HEK293T (cell line): ENCODE data around the gene BEST2.

Source experiments
- CTCF ChIA-PET: fragments of 350-600 bp; formaldehyde crosslinking; extraction: SDS; loops from one replicate; lab custom pipeline; 2021; ENCODE audit warnings: antibody characterized with exemption, inconsistent platforms; lab: Yijun Ruan, JAX
- POLR2A ChIA-PET: fragments of 350-600 bp; formaldehyde crosslinking; extraction: SDS; loops from one replicate; lab custom pipeline; 2020; ENCODE audit warnings: antibody characterized with exemption, inconsistent platforms; lab: Yijun Ruan, JAX
- DNase-seq: peaks from one replicate; pipeline ENCODE4 v3.0.0; 2012; ENCODE audit warnings: mixed read lengths; ENCODE audit errors: extremely low spot score
- ARNT ChIP-seq: fragments of 450-650 bp; IDR thresholded peaks from 2 replicates; pipeline ENCODE4 v1.6.1; 2017; ENCODE audit warnings: mild to moderate bottlenecking
- BHLHE40 ChIP-seq: fragments of 450-650 bp; IDR thresholded peaks from 2 replicates; pipeline ENCODE4 v1.6.1; 2016; ENCODE audit warnings: mild to moderate bottlenecking, moderate library complexity, borderline replicate concordance
- CTBP1 ChIP-seq: fragments of 450-650 bp; IDR thresholded peaks from 2 replicates; pipeline ENCODE4 v1.6.1; 2016; ENCODE audit warnings: borderline replicate concordance
- ELF4 ChIP-seq: fragments of 450-650 bp; IDR thresholded peaks from 2 replicates; pipeline ENCODE4 v1.6.1; 2017; ENCODE audit warnings: antibody characterized with exemption
- FOXA1 ChIP-seq: fragments of 450-650 bp; IDR thresholded peaks from 2 replicates; pipeline ENCODE4 v1.6.1; 2016; ENCODE audit warnings: mild to moderate bottlenecking
- FOXK2 ChIP-seq: fragments of 450-650 bp; IDR thresholded peaks from 2 replicates; pipeline ENCODE4 v1.6.1; 2016; ENCODE audit warnings: mild to moderate bottlenecking
- FOXM1 ChIP-seq: fragments of 450-650 bp; IDR thresholded peaks from 2 replicates; pipeline ENCODE4 v1.6.1; 2017; ENCODE audit warnings: mild to moderate bottlenecking, borderline replicate concordance
- HDGF ChIP-seq: fragments of 450-650 bp; IDR thresholded peaks from 2 replicates; pipeline ENCODE4 v1.6.1; 2017; ENCODE audit warnings: antibody characterized with exemption, borderline replicate concordance
- L3MBTL2 ChIP-seq: fragments of 450-650 bp; conservative IDR thresholded peaks from 2 replicates; pipeline ENCODE4 v1.6.1; 2016; ENCODE audit warnings: mild to moderate bottlenecking
- LEF1 ChIP-seq: fragments of 450-650 bp; IDR thresholded peaks from 2 replicates; pipeline ENCODE4 v1.6.1; 2017; ENCODE audit warnings: mild to moderate bottlenecking, borderline replicate concordance
- NFRKB ChIP-seq: fragments of 450-650 bp; IDR thresholded peaks from 2 replicates; pipeline ENCODE4 v1.6.1; 2016; ENCODE audit warnings: mild to moderate bottlenecking, moderate library complexity
- PKNOX1 ChIP-seq: fragments of 450-650 bp; IDR thresholded peaks from 2 replicates; pipeline ENCODE4 v1.6.1; 2016
- SP1 ChIP-seq: fragments of 450-650 bp; IDR thresholded peaks from 2 replicates; pipeline ENCODE4 v1.6.1; 2017
- SUZ12 ChIP-seq: fragments of 450-650 bp; IDR thresholded peaks from 2 replicates; pipeline ENCODE4 v1.6.1; 2016; ENCODE audit warnings: mild to moderate bottlenecking
- TARDBP ChIP-seq: fragments of 450-650 bp; IDR thresholded peaks from 2 replicates; pipeline ENCODE4 v1.6.1; 2016
- ZNF384 ChIP-seq: fragments of 450-650 bp; IDR thresholded peaks from 2 replicates; pipeline ENCODE4 v1.6.1; 2016

BEST2 gene

DNA sequence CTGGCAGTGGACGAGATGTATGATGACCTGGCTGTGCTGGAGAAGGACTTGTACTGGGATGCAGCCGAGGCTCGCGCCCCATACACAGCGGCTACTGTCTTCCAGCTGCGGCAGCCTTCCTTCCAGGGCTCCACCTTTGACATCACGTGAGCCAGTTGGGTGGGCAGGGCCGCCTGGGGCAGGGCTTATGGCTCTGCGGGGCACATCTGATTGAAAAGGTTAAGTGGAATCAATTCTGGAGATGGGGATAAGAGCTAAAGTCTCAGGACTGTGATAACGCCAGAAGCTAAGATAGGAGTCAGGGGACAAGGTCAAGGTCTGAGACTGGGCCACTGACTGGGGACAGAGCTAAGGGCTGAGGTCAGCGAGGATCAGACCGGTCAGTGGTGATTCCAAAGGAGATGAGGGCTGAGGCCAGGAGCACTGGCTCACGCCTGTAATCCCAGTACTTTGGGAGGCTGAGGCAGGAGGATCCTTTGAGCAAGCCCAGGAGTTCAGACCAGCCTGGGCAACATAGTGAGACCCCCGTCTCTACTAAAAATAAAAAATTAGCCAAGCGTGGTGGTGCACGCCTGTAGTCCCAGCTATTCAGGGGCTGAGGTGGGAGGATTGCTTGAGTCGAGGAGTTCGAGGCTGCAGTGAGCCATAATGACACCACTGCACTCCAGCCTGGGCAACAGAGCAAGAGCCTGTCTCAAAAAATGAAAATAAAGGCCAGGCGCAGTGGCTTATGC lies 4.7 kb downstream of the BEST2 start:
- POLR2A ChIA-PET, result no interaction called here
- CTCF ChIA-PET, result interaction anchor here (0.6 kb wide), 1 partner anchor 10 kb away, joined by 3 read pairs; no protein-coding TSS in a partner anchor

GRCh38 chr19:12757544-12758274 lies 6.1 kb downstream of the BEST2 start:
- ChIA-PET POLR2A (interaction anchor here (0.6 to 1.7 kb wide), 9 partner anchors 8 to 68 kb away, joined by 3 to 9 read pairs (median 4); partner anchors contain the start of genes GET3, RNASEH2A, TNPO2 and TRIR), CTCF (interaction anchor here (0.5 to 1.8 kb wide), 21 partner anchors 8 to 304 kb away, joined by 3 to 17 read pairs (median 4); partner anchors contain the start of gene GET3)
- no peak for TF ChIP-seq SP1
- TF ChIP-seq CTBP1, result no peak
- no peak for TF ChIP-seq ELF4
- TF ChIP-seq FOXK2, result no peak
- no peak for TF ChIP-seq ZNF384
- no peak for TF ChIP-seq ARNT
- DNase-seq, result peak; percentile 88

More for the DNA sequence above, 4.7 kb downstream of the BEST2 start:
- TF ChIP-seq HDGF, result no peak
- no peak for TF ChIP-seq SP1
- no peak for TF ChIP-seq CTBP1
- no peak for TF ChIP-seq FOXA1
- TF ChIP-seq BHLHE40, result no peak
- no peak for TF ChIP-seq LEF1
- TF ChIP-seq ARNT, result no peak
- no peak for TF ChIP-seq ELF4
- TF ChIP-seq L3MBTL2, result no peak
- TF ChIP-seq FOXK2, result no peak
- TF ChIP-seq PKNOX1, result no peak
- TF ChIP-seq ZNF384, result no peak
- DNase-seq, result no peak

GRCh38 chr19:12759686-12760085 lies 8.1 kb downstream of the BEST2 start:
- ChIA-PET POLR2A (interaction anchor here (0.8 to 1.4 kb wide), 4 partner anchors 33 to 47 kb away, joined by 3 to 4 read pairs (median 3); partner anchors contain the start of gene RNASEH2A), CTCF (interaction anchor here (0.5 to 3.3 kb wide), 9 partner anchors 26 to 1655 kb away, joined by 3 to 15 read pairs (median 5); partner anchors contain the start of gene JUNB)
- no peak for TF ChIP-seq FOXA1
- no peak for TF ChIP-seq NFRKB
- TF ChIP-seq ELF4, result no peak
- no peak for TF ChIP-seq ARNT
- TF ChIP-seq SUZ12, result no peak
- TF ChIP-seq FOXK2, result no peak
- no peak for TF ChIP-seq CTBP1
- no peak for TF ChIP-seq HDGF
- TF ChIP-seq PKNOX1, result no peak
- DNase-seq, result no peak

GRCh38 chr19:12763100-12763499 lies 11.5 kb downstream of the BEST2 start:
- POLR2A ChIA-PET, result interaction anchor here (0.7 kb wide), 1 partner anchor 35 kb away, joined by 3 read pairs; no protein-coding TSS in a partner anchor
- no peak for DNase-seq
- CTCF ChIA-PET, result interaction anchor here (0.6 to 2.4 kb wide), 2 partner anchors 33 to 52 kb away, joined by 5 to 12 read pairs; no protein-coding TSS in a partner anchor
- no peak for TF ChIP-seq L3MBTL2
- no peak for TF ChIP-seq TARDBP
- no peak for TF ChIP-seq CTBP1
- TF ChIP-seq FOXA1, result no peak
- TF ChIP-seq ARNT, result no peak
- TF ChIP-seq SUZ12, result no peak
- no peak for TF ChIP-seq SP1
- TF ChIP-seq LEF1, result no peak
- no peak for TF ChIP-seq BHLHE40
- TF ChIP-seq NFRKB, result no peak
- no peak for TF ChIP-seq PKNOX1
- no peak for TF ChIP-seq ELF4
- no peak for TF ChIP-seq FOXM1
- TF ChIP-seq HDGF, result no peak
- no peak for TF ChIP-seq FOXK2
- no peak for TF ChIP-seq ZNF384

DNA sequence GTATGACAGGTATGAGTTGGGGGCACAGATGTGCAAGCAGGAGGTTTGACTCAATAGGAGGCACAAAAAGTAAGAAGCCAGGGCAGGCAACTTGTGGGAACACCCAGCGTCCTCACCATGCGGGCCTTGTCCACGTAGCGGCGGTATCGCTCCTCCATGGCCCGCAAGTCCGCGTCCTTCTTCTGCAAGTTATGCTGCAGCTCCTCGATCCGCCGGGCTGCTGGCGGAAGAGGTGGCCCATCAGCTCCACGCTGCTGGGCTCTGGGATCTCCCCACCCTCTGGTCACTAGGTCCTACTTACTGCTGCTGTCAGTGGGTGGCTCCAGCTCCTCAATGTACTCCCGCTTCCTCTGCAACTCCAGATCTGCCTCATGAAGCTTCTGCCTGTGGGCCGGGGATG lies 13.1 kb downstream of the BEST2 start:
- no peak for TF ChIP-seq SUZ12
- TF ChIP-seq FOXM1, result no peak
- TF ChIP-seq ZNF384, result no peak
- no peak for TF ChIP-seq TARDBP
- no peak for TF ChIP-seq HDGF
- TF ChIP-seq ELF4, result no peak
- no peak for TF ChIP-seq BHLHE40
- no peak for TF ChIP-seq ARNT
- no peak for TF ChIP-seq LEF1
- no peak for TF ChIP-seq FOXK2
- TF ChIP-seq SP1, result no peak
- no peak for TF ChIP-seq NFRKB
- POLR2A ChIA-PET, result interaction anchor here (1.3 kb wide), 1 partner anchor 29 kb away, joined by 4 read pairs; no protein-coding TSS in a partner anchor
- CTCF ChIA-PET, result interaction anchor here (2.4 to 3.5 kb wide), 2 partner anchors 28 to 31 kb away, joined by 12 to 23 read pairs; partner anchors contain the start of gene JUNB

More for the DNA sequence above, 13.1 kb downstream of the BEST2 start:
- no peak for DNase-seq
